GM21360 (cell line): ENCODE data around the gene KLHL28.
A peak's percentile ranks its signal among the peaks of the same experiment; 100 is the strongest.

Source experiments
- ATAC-seq: cut with Tn5 transposase; IDR thresholded peaks from one replicate; pipeline ENCODE4 v1.9.1; 2021; ENCODE audit warnings: mild to moderate bottlenecking, moderate library complexity; ENCODE audit not compliant: unreplicated experiment

Gene KLHL28, protein sequence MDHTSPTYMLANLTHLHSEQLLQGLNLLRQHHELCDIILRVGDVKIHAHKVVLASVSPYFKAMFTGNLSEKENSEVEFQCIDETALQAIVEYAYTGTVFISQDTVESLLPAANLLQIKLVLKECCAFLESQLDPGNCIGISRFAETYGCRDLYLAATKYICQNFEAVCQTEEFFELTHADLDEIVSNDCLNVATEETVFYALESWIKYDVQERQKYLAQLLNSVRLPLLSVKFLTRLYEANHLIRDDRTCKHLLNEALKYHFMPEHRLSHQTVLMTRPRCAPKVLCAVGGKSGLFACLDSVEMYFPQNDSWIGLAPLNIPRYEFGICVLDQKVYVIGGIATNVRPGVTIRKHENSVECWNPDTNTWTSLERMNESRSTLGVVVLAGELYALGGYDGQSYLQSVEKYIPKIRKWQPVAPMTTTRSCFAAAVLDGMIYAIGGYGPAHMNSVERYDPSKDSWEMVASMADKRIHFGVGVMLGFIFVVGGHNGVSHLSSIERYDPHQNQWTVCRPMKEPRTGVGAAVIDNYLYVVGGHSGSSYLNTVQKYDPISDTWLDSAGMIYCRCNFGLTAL

GRCh38 chr14:44961554-44962333 lies at the start of gene KLHL28, which contains the start of gene TOGARAM1:
KLHL28 (minus strand) TSS chr14:44961947; CDS start chr14:44945928, 16,019 bp downstream.
TOGARAM1 (plus strand) TSS chr14:44962190; CDS start chr14:44962422, 232 bp downstream.
- peak; percentile 92 for ATAC-seq

- no peak for ATAC-seq
Measured at GRCh38 chr14:45003924-45004323, 42.2 kb upstream of the KLHL28 start.

DNA sequence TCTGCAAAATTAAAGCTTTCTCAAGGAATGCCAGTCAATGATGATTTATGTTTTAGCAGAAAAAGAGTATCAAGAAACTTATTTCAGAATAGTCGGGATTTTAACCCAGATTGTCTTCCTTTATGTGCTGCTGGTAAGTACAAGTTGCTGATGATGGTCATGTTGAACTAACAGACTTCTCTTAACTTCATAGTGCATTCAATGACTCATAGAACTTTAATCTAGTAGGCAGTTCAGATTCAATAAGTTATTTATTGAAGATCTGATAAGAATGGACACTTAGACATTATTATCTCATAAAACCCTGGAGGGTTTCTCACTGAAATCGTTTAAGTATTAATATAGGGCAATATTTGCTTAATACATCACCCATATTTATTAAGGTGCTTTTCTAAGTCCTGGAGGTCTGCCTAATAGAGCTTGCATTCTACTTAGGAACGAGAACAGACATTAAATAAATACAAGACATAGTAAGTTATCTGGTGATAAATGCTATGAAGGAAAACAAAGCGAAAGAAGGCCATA lies 34.1 kb upstream of the KLHL28 start:
- no peak for ATAC-seq

- ATAC-seq, result no peak
Measured at GRCh38 chr14:44995196-44995595, 33.4 kb upstream of the KLHL28 start.

DNA sequence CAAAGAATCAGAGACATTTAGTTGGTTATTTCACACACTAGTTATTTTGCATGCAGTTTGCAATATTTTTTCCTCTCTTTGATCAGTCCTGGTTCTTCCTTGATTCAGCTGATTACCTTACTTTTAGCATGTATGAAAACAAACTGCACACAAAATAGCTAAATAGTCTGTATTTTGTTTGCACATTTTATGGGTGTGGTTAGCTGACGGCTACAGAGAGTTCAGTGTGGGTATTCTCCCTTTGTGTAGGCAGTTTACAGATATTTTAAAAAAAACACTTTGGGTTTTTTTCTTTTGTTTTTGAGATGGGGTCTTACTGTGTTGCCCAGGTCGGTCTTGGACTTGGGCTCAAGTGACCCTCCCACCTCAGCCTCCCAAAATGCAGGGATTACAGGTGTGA lies 28.8 kb upstream of the KLHL28 start:
- no peak for ATAC-seq

DNA sequence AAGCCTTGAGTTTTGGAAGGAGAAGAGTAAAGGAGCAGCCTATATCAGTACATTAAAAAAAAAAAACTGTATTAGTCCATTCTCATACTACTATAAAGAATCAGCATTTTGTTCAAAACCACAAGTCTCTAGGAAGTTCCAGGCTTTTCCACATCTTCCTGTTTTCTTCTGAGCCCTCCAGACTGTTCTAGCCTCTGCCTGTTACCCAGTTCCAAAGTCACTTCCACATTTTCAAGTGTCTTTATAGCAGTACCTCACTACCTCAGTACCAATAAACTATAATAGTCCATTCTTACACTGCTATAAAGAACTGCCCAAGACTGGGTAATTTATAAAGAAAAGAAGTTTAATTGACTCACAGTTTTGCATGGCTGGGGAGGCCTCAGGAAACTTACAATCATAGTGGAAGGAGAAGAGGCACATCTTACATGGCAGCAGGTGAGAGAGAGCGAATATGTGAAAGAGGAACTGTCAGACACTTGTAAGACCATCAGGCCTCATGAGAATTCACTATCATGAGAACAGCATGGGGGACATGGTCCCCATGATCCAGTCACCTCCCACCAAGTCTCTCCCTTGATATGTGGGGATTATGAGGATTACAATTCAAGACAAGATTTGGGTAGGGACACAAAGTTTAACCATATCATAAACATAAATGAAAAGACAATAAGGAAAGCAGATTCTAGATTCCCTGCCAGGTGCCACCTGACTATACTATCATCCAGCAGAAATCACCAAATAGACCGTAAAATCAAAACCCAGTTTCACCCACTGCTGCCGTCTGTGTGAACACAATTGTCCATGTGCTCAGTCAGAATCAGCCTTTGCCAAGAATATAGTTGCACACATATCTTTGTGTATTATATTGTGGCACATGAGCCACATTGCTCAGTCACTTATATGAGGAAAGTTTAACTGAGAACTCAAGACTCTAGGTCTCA lies 28.0 kb upstream of the KLHL28 start:
- peak; percentile 58 for ATAC-seq

GRCh38 chr14:44988694-44989093 lies 26.9 kb upstream of the KLHL28 start:
- no peak for ATAC-seq

DNA sequence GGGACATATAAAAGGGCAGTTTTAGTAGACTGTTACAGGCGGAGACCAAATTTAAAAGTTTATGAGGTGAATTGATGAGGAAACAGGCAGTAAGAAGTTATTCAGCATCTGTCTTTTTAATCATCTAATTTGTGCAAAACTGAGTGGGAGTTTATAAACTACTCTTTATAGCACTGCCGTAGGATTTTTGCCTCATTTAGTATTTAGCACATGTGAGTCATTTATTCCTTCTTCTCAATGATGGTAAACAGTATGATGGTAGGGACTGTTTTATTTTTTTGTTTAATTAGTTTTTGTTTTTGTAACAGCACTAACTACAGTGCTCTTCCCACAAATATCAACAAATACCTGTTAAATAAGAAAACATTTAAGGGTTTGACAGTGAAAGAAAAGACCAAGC lies 20.8 kb upstream of the KLHL28 start:
- ATAC-seq, result no peak

DNA sequence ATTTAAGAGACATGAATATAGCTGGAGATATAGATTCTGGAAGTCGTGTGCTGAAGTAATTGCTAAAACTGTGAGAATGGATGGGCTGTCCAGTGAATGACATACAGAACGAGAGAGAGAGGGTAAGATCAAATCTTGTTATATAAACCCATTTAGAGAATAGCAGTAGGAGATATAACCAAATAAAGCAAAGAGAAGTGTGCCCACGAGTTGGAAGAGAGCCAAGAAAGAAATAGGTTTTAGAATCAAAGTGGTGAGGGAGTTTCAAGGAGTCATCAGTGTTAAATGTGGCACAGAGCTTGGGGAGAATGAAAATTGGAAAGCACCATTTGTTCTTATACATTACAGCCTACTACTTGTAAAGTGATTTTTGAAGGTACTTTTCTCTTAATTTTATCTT lies 19.5 kb upstream of the KLHL28 start:
- ATAC-seq, result no peak

- ATAC-seq, result no peak
Measured at GRCh38 chr14:44979740-44980356, 18.1 kb upstream of the KLHL28 start.

GRCh38 chr14:44979273-44979672 lies 17.5 kb upstream of the KLHL28 start:
- no peak for ATAC-seq

GRCh38 chr14:44971459-44971858 lies 9.7 kb upstream of the KLHL28 start:
- ATAC-seq, result no peak

DNA sequence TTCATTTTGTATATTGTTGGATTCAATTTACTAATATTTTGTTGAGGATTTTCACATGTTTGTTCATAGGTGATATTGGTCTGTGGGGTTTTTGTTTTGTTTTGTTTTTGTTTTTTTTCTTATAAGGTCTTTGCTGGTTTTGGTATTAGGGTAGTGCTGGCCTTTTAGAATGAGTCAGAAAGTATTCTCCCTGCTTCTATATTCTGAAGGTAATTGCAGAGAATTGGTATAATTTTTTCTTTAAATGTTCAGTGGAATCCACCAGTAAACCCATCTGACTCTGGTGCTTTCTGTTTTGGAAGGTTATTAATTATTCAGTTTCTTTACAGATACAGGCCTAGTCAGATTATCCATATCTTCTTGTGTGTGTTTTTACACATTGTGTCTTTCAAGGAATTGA lies 9.2 kb upstream of the KLHL28 start:
- no peak for ATAC-seq

DNA sequence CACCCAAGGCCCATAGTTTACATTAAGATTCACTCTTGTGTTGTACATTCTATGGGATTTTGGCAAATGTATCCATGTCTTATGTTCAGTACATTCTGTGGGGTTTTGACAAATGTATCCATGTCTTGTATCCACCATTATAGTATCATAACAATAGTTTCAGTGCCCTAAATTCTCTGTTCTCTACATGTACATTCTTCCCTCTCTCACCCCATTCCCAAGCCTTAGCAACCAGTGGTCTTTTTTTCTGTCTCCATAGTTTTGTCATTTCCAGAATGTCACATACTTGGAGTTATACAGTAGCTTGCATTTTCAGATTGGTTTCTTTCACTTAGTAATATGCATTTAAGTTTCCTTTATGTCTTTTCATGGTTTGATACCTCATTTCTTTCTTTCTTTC lies 7.0 kb upstream of the KLHL28 start:
- ATAC-seq, result no peak

DNA sequence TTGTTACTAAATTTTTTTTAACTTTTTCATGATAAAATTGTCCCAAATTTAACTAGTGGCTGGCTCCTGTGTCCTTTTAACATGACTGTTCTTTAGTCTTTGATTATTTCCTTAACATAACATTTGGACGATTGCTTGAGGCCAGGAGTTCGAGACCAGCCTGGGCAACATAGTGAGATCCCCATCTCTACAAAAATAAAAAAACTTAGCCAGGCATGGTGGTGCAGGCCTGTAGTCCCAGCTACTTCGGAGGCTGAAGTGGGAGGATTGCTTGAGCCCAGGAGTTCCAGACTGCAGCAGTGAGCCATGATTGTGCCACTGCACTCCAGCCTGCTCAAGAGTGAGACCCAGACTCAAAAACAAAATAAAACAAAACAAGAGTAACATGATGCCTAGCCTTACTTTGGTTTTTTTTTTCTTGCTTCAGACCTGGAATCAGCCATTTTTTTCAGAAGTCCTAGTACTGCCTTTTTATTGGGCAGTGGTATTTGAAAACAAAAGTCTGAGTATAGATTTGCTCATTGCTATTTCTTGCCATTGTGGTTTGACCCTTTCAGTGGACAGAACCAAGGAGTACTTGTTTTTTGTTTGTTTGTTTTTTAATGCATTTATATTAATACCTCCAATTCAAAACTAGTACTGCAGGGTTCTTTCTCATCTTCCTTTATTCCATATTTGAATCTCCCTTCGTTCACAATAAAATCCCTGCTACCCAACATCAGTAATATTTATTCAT lies 5.0 kb upstream of the KLHL28 start:
- ATAC-seq, result no peak

- ATAC-seq, result no peak
Measured at GRCh38 chr14:44963775-44964380, 2.1 kb upstream of the KLHL28 start.

GRCh38 chr14:44963044-44963528 lies 1.3 kb upstream of the KLHL28 start:
- no peak for ATAC-seq

GRCh38 chr14:44962334-44963043 lies 742 bp upstream of the KLHL28 start:
- ATAC-seq, result peak; percentile 28
